ENCODE data around the gene MUC4.

GRCh38 chr3:195738274-195739044 lies 73.3 kb downstream of the MUC4 start:
- TF ChIP-seq CTCF (IDR thresholded peaks at IDR 0.05; ENCODE audit: borderline replicate concordance, extremely low read depth, low read length, poor library complexity, severe bottlenecking) (peak; percentile 13), EZH2 (IDR thresholded peaks at IDR 0.05; ENCODE audit: borderline replicate concordance, low read depth, low read length, severe bottlenecking) (no peak)

Data from DND-41 (cell line).